HG03354 (cell line): ENCODE results near the gene AKAP7.
"Not testable (repeated sequence)": the region's sequence is repeated elsewhere in the genome, so short reads cannot be mapped to it uniquely, and the experiment has no call there.

Experiments
- ATAC-seq: cut with Tn5 transposase; IDR thresholded peaks from one replicate; pipeline ENCODE4 v1.9.1; 2021; ENCODE audit warnings: mild to moderate bottlenecking; ENCODE audit not compliant: unreplicated experiment, poor library complexity, severe bottlenecking

The AKAP7 gene

GRCh38 chr6:131231103-131231502 lies 95.8 kb downstream of the AKAP7 start:
- no peak for ATAC-seq

GRCh38 chr6:131231891-131232290 lies 96.6 kb downstream of the AKAP7 start:
- no peak for ATAC-seq

GRCh38 chr6:131244942-131245341 lies 109.7 kb downstream of the AKAP7 start:
- no peak for ATAC-seq

- peak; percentile 95 for ATAC-seq
These were observed 114.9 kb downstream of the AKAP7 start for GRCh38 chr6:131250122-131250521.

GRCh38 chr6:131250936-131251335 lies 115.7 kb downstream of the AKAP7 start:
- ATAC-seq: no peak

GRCh38 chr6:131251590-131252199 lies 116.4 kb downstream of the AKAP7 start:
- no peak for ATAC-seq

- no peak for ATAC-seq
These were observed 120.2 kb downstream of the AKAP7 start for GRCh38 chr6:131255434-131255833.

GRCh38 chr6:131255911-131256310 lies 120.6 kb downstream of the AKAP7 start:
- no peak for ATAC-seq

GRCh38 chr6:131257104-131257503 lies 121.8 kb downstream of the AKAP7 start:
- ATAC-seq: no peak

- no peak for ATAC-seq
These were observed 122.9 kb downstream of the AKAP7 start for GRCh38 chr6:131258010-131258652.

GRCh38 chr6:131258816-131259476 lies 123.7 kb downstream of the AKAP7 start:
- no peak for ATAC-seq

GRCh38 chr6:131260960-131261359 lies 125.7 kb downstream of the AKAP7 start:
- not testable (repeated sequence) for ATAC-seq

- ATAC-seq: no peak
These were observed 126.8 kb downstream of the AKAP7 start for GRCh38 chr6:131262060-131262459.

GRCh38 chr6:131265939-131266338 lies 130.7 kb downstream of the AKAP7 start:
- no peak for ATAC-seq

GRCh38 chr6:131268303-131268702 lies 133.0 kb downstream of the AKAP7 start:
- ATAC-seq: no peak

- ATAC-seq: no peak
These were observed 134.5 kb downstream of the AKAP7 start for GRCh38 chr6:131269565-131270391.

GRCh38 chr6:131270534-131270933 lies 135.3 kb downstream of the AKAP7 start:
- no peak for ATAC-seq

GRCh38 chr6:131275273-131275672 lies 140.0 kb downstream of the AKAP7 start:
- no peak for ATAC-seq

- no peak for ATAC-seq
These were observed 142.3 kb downstream of the AKAP7 start for GRCh38 chr6:131277591-131277990.
